NOMO-1 (cell line): ENCODE data around the gene RBM44.

Experiments used
- DNase-seq, 2 experiments: peaks; one replicate each; lab custom pipeline; 2025; ENCODE audit not compliant: unreplicated experiment in 2 of 2; lab: John Stamatoyannopoulos, UW

The RBM44 gene

DNA sequence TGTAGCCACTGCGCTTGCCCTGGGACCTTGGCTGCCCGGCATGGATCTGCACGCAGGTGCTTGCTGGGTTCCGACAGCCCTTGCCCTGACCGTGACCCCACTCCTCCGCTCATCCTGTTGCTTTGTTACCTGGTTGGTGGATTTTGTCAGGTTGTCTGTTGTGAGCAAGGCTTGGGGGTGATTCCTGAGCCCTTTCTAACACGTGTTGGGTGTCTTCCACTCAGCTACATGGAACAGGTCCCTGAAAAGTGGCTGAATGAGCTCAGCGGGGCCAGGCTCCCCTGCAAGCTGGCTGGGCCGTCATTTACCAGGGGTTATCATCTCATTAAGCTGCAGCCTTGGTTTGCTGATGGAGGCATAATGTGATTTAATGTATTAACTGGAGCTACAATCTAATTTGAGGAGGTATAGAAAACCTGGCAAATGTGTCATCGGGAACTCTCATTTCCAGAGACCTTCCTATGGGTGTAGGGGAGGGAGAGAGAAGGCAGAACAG, 85.4 kb downstream of the RBM44 start:
- no peak for DNase-seq

DNA sequence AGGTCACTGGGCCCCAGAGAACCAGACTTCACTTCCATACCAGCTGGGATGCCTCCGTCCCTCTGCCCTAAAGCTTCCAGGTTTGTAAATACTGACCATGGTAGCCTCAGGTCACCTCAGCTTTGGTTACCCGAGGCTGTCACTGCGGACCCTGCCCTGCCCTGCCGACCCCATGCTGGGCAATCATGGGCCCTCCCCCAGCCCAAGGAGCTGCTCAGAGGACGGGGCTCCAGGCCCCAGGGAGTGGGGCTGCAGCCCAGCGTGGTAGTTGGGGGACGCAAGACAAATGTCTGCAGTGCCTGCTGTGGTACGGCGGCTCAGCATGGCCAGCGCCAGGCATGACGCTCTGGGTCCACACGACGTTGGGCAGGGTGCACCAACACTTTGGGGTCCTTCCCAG, 86.1 kb downstream of the RBM44 start:
- DNase-seq = no peak

GRCh38 chr2:237885111-237885930, 86.7 kb downstream of the RBM44 start:
- no peak for DNase-seq

- no peak for DNase-seq
These were observed 87.5 kb downstream of the RBM44 start for GRCh38 chr2:237885931-237886684.

GRCh38 chr2:237886685-237887481, 88.3 kb downstream of the RBM44 start:
- no peak for DNase-seq

DNA sequence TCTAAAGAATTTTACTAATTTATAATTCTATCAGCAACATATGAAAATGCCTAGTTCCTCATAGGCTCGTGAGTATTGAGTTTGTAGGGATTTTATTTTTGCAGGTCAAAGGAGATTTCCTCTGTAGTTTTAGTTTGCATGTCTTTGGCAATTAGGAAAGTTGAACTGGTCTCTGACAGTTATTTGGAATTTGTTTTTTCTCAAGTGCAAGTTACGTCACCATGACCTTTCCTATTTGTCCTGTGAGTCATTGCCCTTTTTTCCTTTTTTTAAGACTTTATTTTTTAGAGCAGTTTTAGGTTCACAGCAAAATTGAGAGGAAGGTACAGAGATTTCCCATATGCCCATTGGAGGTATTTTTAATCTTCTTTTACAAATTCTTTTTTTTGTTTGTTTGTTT, 89.8 kb downstream of the RBM44 start:
- no peak for DNase-seq

- DNase-seq = no peak
These were observed 90.4 kb downstream of the RBM44 start for GRCh38 chr2:237889016-237889415.

GRCh38 chr2:237889811-237890210, 91.2 kb downstream of the RBM44 start:
- DNase-seq = no peak
